ENCODE measurements around the gene AGMAT.

AGMAT gene

DNA sequence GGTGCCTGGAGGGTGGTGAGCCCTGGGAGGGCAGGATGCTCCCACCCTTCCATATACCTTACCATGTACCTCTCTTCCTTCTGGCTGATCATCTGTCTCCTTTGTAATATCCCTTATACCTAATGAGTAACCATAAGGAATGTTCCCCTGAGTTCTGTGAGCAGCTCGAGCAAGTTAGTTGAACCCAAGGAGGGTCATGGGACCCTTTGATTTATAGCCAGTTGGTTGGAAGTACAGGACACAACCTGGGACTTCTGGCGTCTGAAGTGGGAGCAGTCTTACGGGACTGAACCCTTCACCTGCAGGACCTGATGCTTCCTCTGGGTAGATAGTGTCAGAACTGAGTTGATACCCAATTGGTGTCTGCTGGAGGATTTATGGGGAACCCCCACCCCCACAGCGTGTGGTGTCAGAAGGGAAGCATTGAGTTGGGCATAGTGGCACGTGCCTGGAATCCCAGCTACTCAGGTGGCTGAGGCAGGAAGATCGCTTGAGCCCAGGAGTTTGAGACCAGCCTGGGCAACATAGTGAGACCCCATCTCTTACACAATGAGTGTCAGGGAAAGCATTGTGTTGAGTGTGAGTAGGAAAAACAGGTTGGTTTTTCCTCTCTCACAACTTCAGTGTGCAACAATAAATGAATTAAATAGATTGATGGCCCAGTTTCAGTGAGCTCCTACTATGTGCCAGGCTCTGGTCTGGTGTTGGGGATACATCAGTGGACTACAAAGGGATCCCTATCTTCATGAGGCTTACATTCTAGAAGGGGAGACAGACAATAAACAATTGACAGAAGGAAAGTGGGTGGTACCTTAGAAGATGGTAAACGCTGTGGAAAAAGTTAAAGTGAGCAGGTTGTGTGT lies 42.2 kb downstream of the AGMAT start:
- H3K4me1 ChIP-seq, result no peaks in the 10 kb centered on the region
- TF ChIP-seq CTCF (IDR thresholded peaks at IDR 0.05; ENCODE audit: low read depth, low read length), result no peak

GRCh38 chr1:15541231-15541792 lies 43.5 kb downstream of the AGMAT start:
- no peaks in the 10 kb centered on the region for H3K36me3 ChIP-seq

More for the DNA sequence above, 42.2 kb downstream of the AGMAT start:
- H3K9me3 ChIP-seq, result no peaks in the 10 kb centered on the region
- no peaks in the 10 kb centered on the region for H3K27me3 ChIP-seq
- no peaks in the 10 kb centered on the region for H3K36me3 ChIP-seq
- DNase-seq, result no peak
- no peak overlapping the region for H3K4me3 ChIP-seq (ENCODE audit: low read depth, low read length)

DNA sequence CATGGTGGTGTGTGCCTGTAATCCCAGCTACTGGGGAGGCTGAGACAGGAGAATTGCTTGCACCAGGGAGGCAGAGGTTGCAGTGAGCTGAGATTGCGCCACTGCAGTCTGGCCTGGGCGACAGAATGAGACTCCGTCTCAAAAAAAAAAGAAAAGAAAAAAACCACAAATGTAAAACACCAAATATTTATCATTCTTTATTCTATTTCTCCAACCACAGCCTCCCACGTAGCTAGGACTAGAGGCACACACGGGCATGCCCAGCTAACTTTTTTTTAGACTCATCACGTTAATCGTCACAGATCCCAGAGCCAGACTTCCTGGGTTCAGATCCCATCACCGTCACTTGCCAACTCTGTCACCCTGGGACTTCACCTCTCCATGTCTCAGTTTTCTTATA lies 44.7 kb downstream of the AGMAT start:
- no peaks in the 10 kb centered on the region for H3K9me3 ChIP-seq
- H3K4me3 ChIP-seq (ENCODE audit: low read depth, low read length), result no peak overlapping the region
- TF ChIP-seq CTCF (IDR thresholded peaks at IDR 0.05; ENCODE audit: low read depth, low read length), result no peak
- no peak for DNase-seq
- H3K27me3 ChIP-seq, result no peaks in the 10 kb centered on the region
- H3K36me3 ChIP-seq, result no peaks in the 10 kb centered on the region
- H3K4me1 ChIP-seq, result no peaks in the 10 kb centered on the region

More at GRCh38 chr1:15541231-15541792, 43.5 kb downstream of the AGMAT start:
- H3K4me3 ChIP-seq (ENCODE audit: low read depth, low read length), result no peak overlapping the region
- H3K9me3 ChIP-seq, result no peaks in the 10 kb centered on the region
- TF ChIP-seq CTCF (IDR thresholded peaks at IDR 0.05; ENCODE audit: low read depth, low read length), result no peak
- no peaks in the 10 kb centered on the region for H3K4me1 ChIP-seq
- DNase-seq, result no peak
- H3K27me3 ChIP-seq, result no peaks in the 10 kb centered on the region

GRCh38 chr1:15538771-15539170 lies 46.1 kb downstream of the AGMAT start:
- Histone ChIP-seq H3K4me1 (no peaks in the 10 kb centered on the region), H3K36me3 (no peaks in the 10 kb centered on the region), H3K4me3 (ENCODE audit: low read depth, low read length) (no peak overlapping the region), H3K9me3 (no peaks in the 10 kb centered on the region), H3K27me3 (no peaks in the 10 kb centered on the region)
- DNase-seq, result peak; percentile 11
- TF ChIP-seq CTCF (IDR thresholded peaks at IDR 0.05; ENCODE audit: low read depth, low read length), result no peak

DNA sequence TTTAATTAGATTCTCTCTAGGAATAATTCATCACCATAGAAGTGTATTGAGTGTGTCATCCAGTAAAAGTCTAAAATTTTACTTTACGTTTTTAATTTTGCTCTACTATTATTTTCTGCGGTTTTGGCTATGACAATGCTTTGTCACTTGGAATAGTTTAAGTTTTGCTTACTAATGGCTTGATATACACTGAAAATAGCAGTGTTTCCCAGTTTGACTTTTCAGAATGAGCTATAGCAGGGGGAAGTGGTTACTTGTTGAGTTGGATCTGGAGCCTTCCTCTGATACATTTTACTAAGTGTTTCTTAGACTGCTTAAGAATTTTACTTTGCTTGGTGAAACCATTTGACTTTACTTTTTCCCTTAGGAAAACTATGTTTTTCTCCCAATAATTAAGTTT lies 53.2 kb downstream of the AGMAT start:
- H3K4me3 ChIP-seq (ENCODE audit: low read depth, low read length), result no peak overlapping the region
- H3K4me1 ChIP-seq, result no peaks in the 10 kb centered on the region
- DNase-seq, result no peak
- no peak for TF ChIP-seq CTCF (IDR thresholded peaks at IDR 0.05; ENCODE audit: low read depth, low read length)
- H3K36me3 ChIP-seq, result no peaks in the 10 kb centered on the region
- H3K9me3 ChIP-seq, result no peaks in the 10 kb centered on the region
- H3K27me3 ChIP-seq, result no peaks in the 10 kb centered on the region

DNA sequence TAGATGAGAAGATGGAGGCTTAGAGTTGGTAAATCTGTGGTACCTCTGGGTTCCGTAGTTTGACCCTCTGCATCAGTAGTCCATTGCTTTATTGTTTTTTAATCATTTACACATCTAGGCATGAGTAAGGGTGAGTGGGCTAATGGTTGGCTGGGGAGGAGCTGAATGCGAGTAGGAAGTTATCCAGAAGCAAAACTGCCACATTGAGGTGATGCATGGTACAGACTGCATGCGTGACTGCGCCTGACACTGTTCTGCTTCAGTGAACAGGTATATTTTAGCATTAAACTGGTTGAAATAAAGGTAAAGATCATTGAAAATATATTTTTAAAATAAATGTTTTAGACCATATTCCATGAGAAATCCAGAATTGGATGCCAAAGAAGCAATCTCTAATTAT lies 53.8 kb downstream of the AGMAT start:
- no peak overlapping the region for H3K4me3 ChIP-seq (ENCODE audit: low read depth, low read length)
- no peaks in the 10 kb centered on the region for H3K27me3 ChIP-seq
- H3K4me1 ChIP-seq, result no peaks in the 10 kb centered on the region
- TF ChIP-seq CTCF (IDR thresholded peaks at IDR 0.05; ENCODE audit: low read depth, low read length), result no peak
- H3K36me3 ChIP-seq, result no peaks in the 10 kb centered on the region
- H3K9me3 ChIP-seq, result no peaks in the 10 kb centered on the region
- DNase-seq, result no peak

All from BE2C (cell line).